H1 (cell line): ENCODE data around the gene RMRP. TPM values are rescaled to one million over a fixed set of nuclear protein-coding genes. Genes with fewer than 3 reads are reported as not detected.

Source experiments
- CTCF ChIA-PET: fragments of 300-600 bp; sonication (Branson Sonifier 250); formaldehyde crosslinking; loops from one replicate; lab custom pipeline; 2021; ENCODE audit not compliant: partially characterized antibody; lab: Charles Lee
- POLR2A ChIA-PET: fragments of 300-600 bp; sonication (Branson Sonifier 250); formaldehyde crosslinking; loops from one replicate; lab custom pipeline; 2021; ENCODE audit warnings: inconsistent platforms; ENCODE audit not compliant: partially characterized antibody; lab: Charles Lee
- DNase-seq, 2 experiments: peaks; one replicate each; pipeline versions ENCODE4 v3.0.0 to v3.0.0-alpha.2; 2010 to 2022; ENCODE audit warnings: low spot score in 2 of 2, low read depth in 1 of 2, mixed read lengths in 1 of 2
- FAIRE-seq: peaks from 2 replicates; lab custom pipeline; 2011; peaks lifted over from hg19 to GRCh38; lab: Jason Lieb, UNC
- H2AFZ ChIP-seq: 2 replicates; pipeline ENCODE4 v1.8.1; 2012; ENCODE audit warnings: low read length, inconsistent platforms
- H2AK5ac ChIP-seq: 2 replicates; pipeline ENCODE4 v1.6.1; 2013; ENCODE audit warnings: low read depth, low read length
- H2BK120ac ChIP-seq: replicated peaks from 2 replicates; pipeline ENCODE3; 2013; ENCODE audit warnings: low read depth, low read length, inconsistent platforms
- H2BK12ac ChIP-seq: 2 replicates; pipeline ENCODE4 v1.6.1; 2013; ENCODE audit warnings: low read depth, low read length
- H2BK15ac ChIP-seq: 2 replicates; pipeline ENCODE4 v1.6.1; 2013; ENCODE audit warnings: low read length
- H2BK20ac ChIP-seq: 2 replicates; pipeline ENCODE4 v1.6.1; 2013; ENCODE audit warnings: low read length
- H2BK5ac ChIP-seq: 2 replicates; pipeline ENCODE4 v1.6.1; 2013; ENCODE audit warnings: low read depth, low read length
- H3K14ac ChIP-seq: 2 replicates; pipeline ENCODE4 v1.6.1; 2013; ENCODE audit warnings: inconsistent platforms; ENCODE audit not compliant: insufficient read length
- H3K18ac ChIP-seq: 2 replicates; pipeline ENCODE4 v1.6.1; 2013; ENCODE audit warnings: low read length; ENCODE audit errors: extremely low read depth
- H3K23ac ChIP-seq: 2 replicates; pipeline ENCODE4 v1.6.1; 2013; ENCODE audit warnings: inconsistent platforms; ENCODE audit not compliant: insufficient read length
- H3K23me2 ChIP-seq: 2 replicates; pipeline ENCODE4 v1.6.1; 2013; ENCODE audit warnings: low read depth, low read length
- H3K27ac ChIP-seq: 2 replicates; pipeline ENCODE4 v1.6.1; 2011; ENCODE audit warnings: low read depth, low read length, inconsistent platforms
- H3K27me3 ChIP-seq, 4 experiments: replicated peaks in 1 of 4; 1 replicate in 1 of 4; 2 replicates in 3 of 4; pipeline versions ENCODE4 v1.6.1 to v1.8.1; 2011 to 2013; ENCODE audit warnings: low read length in 3 of 4, mild to moderate bottlenecking in 3 of 4, inconsistent platforms in 2 of 4, mixed read lengths in 2 of 4, moderate library complexity in 1 of 4; ENCODE audit not compliant: control insufficient read depth in 3 of 4, insufficient read depth in 3 of 4; ENCODE audit errors: extremely low read depth in 1 of 4
- H3K36me3 ChIP-seq, 4 experiments: 2 replicates each; pipeline versions ENCODE4 v1.6.1 to v1.8.1; 2011 to 2013; ENCODE audit warnings: mild to moderate bottlenecking in 4 of 4, low read length in 3 of 4, moderate library complexity in 2 of 4, control low read depth in 1 of 4, inconsistent platforms in 1 of 4; ENCODE audit not compliant: insufficient read depth in 4 of 4, control insufficient read depth in 2 of 4
- H3K4ac ChIP-seq: replicated peaks from 2 replicates; pipeline ENCODE3; 2013; ENCODE audit warnings: low read length, low read depth, mixed read lengths, inconsistent platforms; ENCODE audit not compliant: insufficient read length
- H3K4me1 ChIP-seq, 4 experiments: replicated peaks in 1 of 4; 1 replicate in 1 of 4; 2 replicates in 3 of 4; pipeline versions ENCODE4 v1.6.1 to v1.8.1; 2011 to 2013; ENCODE audit warnings: low read length in 3 of 4, inconsistent platforms in 2 of 4, mixed read lengths in 1 of 4; ENCODE audit not compliant: insufficient read depth in 4 of 4, control insufficient read depth in 3 of 4
- H3K4me2 ChIP-seq, 2 experiments: 2 replicates each; pipeline versions ENCODE4 v1.6.1 to v1.8.1; 2011 to 2013; ENCODE audit warnings: low read depth in 2 of 2, low read length in 2 of 2, control low read depth in 1 of 2, inconsistent platforms in 1 of 2, mild to moderate bottlenecking in 1 of 2; ENCODE audit not compliant: insufficient read depth in 1 of 2
- H3K4me3 ChIP-seq, 4 experiments: fragments of 200-600, 300-600 bp in 1 of 4; sonication (generic), shearing (Covaris generic), sonication (Bioruptor Twin) in 1 of 4; 2 replicates each; pipeline versions ENCODE4 v1.5.1 to v1.8.1; 2011 to 2016; ENCODE audit warnings: low read length in 4 of 4, low read depth in 3 of 4, control low read depth in 2 of 4, inconsistent platforms in 2 of 4, mild to moderate bottlenecking in 2 of 4, mixed read lengths in 1 of 4, moderate library complexity in 1 of 4; ENCODE audit not compliant: insufficient read depth in 2 of 4; ENCODE audit errors: extremely low read depth in 1 of 4
- H3K56ac ChIP-seq: replicated peaks from 2 replicates; pipeline ENCODE3; 2013; ENCODE audit warnings: low read depth, mild to moderate bottlenecking, mixed read lengths, low read length, inconsistent platforms; ENCODE audit not compliant: insufficient read length
- H3K79me1 ChIP-seq: 2 replicates; pipeline ENCODE4 v1.6.1; 2013; ENCODE audit warnings: low read depth, low read length, control low read depth
- H3K79me2 ChIP-seq, 2 experiments: 2 replicates each; pipeline versions ENCODE4 v1.6.1 to v1.8.1; 2012 to 2013; ENCODE audit warnings: low read length in 2 of 2, mild to moderate bottlenecking in 2 of 2, inconsistent platforms in 1 of 2; ENCODE audit not compliant: insufficient read depth in 2 of 2, control insufficient read depth in 1 of 2
- H3K9ac ChIP-seq, 4 experiments: replicated peaks in 1 of 4; 1 replicate in 1 of 4; 2 replicates in 3 of 4; pipeline versions ENCODE4 v1.6.1 to v1.8.1; 2011 to 2013; ENCODE audit warnings: low read depth in 3 of 4, low read length in 3 of 4, control low read depth in 2 of 4, mild to moderate bottlenecking in 2 of 4, moderate library complexity in 2 of 4, inconsistent platforms in 1 of 4; ENCODE audit errors: extremely low read depth in 1 of 4
- H3K9me3 ChIP-seq, 2 experiments: 2 replicates each; pipeline versions ENCODE4 v1.6.1 to v1.8.1; 2012 to 2013; ENCODE audit warnings: mild to moderate bottlenecking in 2 of 2, moderate library complexity in 2 of 2, control low read depth in 1 of 2, inconsistent platforms in 1 of 2, low read depth in 1 of 2, low read length in 1 of 2, mixed read lengths in 1 of 2; ENCODE audit not compliant: insufficient read depth in 2 of 2
- H4K20me1 ChIP-seq, 2 experiments: replicated peaks in 1 of 2; 2 replicates each; pipeline versions ENCODE3 to v1.8.1; 2011 to 2013; ENCODE audit warnings: inconsistent platforms in 2 of 2, low read length in 2 of 2, mild to moderate bottlenecking in 1 of 2; ENCODE audit not compliant: insufficient read depth in 2 of 2, control insufficient read depth in 1 of 2
- H4K5ac ChIP-seq: 2 replicates; pipeline ENCODE4 v1.6.1; 2013; ENCODE audit warnings: low read length, low read depth, mixed read lengths, inconsistent platforms; ENCODE audit not compliant: insufficient read length
- H4K8ac ChIP-seq: 2 replicates; pipeline ENCODE4 v1.8.0; 2013; ENCODE audit warnings: mild to moderate bottlenecking, moderate library complexity, low read length, inconsistent platforms; ENCODE audit not compliant: insufficient read depth; ENCODE audit errors: extremely low read depth
- H4K91ac ChIP-seq: replicated peaks from 2 replicates; pipeline ENCODE3; 2013; ENCODE audit warnings: low read length, mixed read lengths, inconsistent platforms; ENCODE audit not compliant: insufficient read length
- ASH2L ChIP-seq: fragments of 200-600, 300-600 bp; sonication (generic); IDR thresholded peaks from one replicate; pipeline ENCODE4 v1.7.1; 2017; ENCODE audit warnings: low read length
- CHD2 ChIP-seq: IDR thresholded peaks from 2 replicates; pipeline ENCODE4 v1.6.1; 2012; ENCODE audit warnings: low read length, improper control_type of control experiment
- CREB1 ChIP-seq: IDR thresholded peaks from 2 replicates; pipeline ENCODE4 v1.6.1; 2012; ENCODE audit warnings: inconsistent platforms
- KDM4A ChIP-seq: IDR thresholded peaks from one replicate; pipeline ENCODE4 v1.7.1; 2012; ENCODE audit warnings: low read depth, mild to moderate bottlenecking, moderate library complexity, low read length, inconsistent platforms; ENCODE audit not compliant: severe bottlenecking
- MAFK ChIP-seq: IDR thresholded peaks from 2 replicates; pipeline ENCODE4 v1.6.1; 2012; ENCODE audit warnings: low read depth, mild to moderate bottlenecking, improper control_type of control experiment, low read length
- SIRT6 ChIP-seq: IDR thresholded peaks from one replicate; pipeline ENCODE4 v1.7.1; 2012; ENCODE audit warnings: low read length, inconsistent platforms
- SP2 ChIP-seq: IDR thresholded peaks from 2 replicates; pipeline ENCODE4 v1.6.1; 2012; ENCODE audit warnings: mild to moderate bottlenecking, low read length, inconsistent platforms
- SUZ12 ChIP-seq: fragments of 200-600 bp; sonication (generic); IDR thresholded peaks from 2 replicates; pipeline ENCODE4 v1.6.1; 2012; ENCODE audit warnings: mild to moderate bottlenecking, inconsistent platforms, low read length, moderate library complexity, mixed read lengths
- TEAD4 ChIP-seq: IDR thresholded peaks from 2 replicates; pipeline ENCODE4 v1.6.1; 2012; ENCODE audit warnings: low read depth, low read length, inconsistent platforms, mixed read lengths
- YY1 ChIP-seq: IDR thresholded peaks from 2 replicates; pipeline ENCODE4 v1.6.1; 2011; ENCODE audit warnings: low read depth, mild to moderate bottlenecking, low read length
- WGBS, 2 experiments: shearing (Covaris generic) in 1 of 2; methylation state at CpG; one replicate each; pipeline versions ENCODE4 v1.1.6 to v1.1.7; 2013 to 2015; ENCODE audit warnings: low lambda C conversion rate in 2 of 2, mixed read lengths in 2 of 2, inconsistent platforms in 1 of 2, low coverage in 1 of 2, missing lambda C conversion rate in 1 of 2; ENCODE audit not compliant: insufficient replicate concordance in 2 of 2, insufficient coverage in 1 of 2, insufficient read length in 1 of 2; ENCODE audit errors: extremely low coverage in 1 of 2, missing lambda C conversion rate in 1 of 2; 5-methylcytosine and 5-hydroxymethylcytosine counted together
- polyA plus RNA-seq, 7 experiments: library from polyadenylated mRNA; depleted of rRNA in 3 of 7; stranded (reverse) in 5 of 7; unstranded in 2 of 7; fragments of >200 nt in 5 of 7; fragments of 200-250 nt in 2 of 7; gene quantifications; 1 replicate in 5 of 7; 2 replicates in 1 of 7; 4 replicates in 1 of 7; pipeline versions ENCODE4 v1.2.1 to v1.2.3, GENCODE V29; 2011 to 2013; ENCODE audit warnings: missing spikeins in 2 of 7, mixed read lengths in 2 of 7
- total RNA-seq: library from RNA; stranded (reverse); fragmentation: NEBNext Ultra II Directional; extraction: Animal tissue kit (Norgen Biotek cat#: 25700); gene quantifications from 2 replicates; pipeline ENCODE4 v1.2.1, GENCODE V29; 2021
- TF ChIP-seq, protein P1 (sequence below), 3 experiments: IDR thresholded peaks; 1 replicate in 2 of 3; 2 replicates in 1 of 3; pipeline versions ENCODE4 v1.5.1 to v1.6.1; 2011; ENCODE audit warnings: low read length in 3 of 3, mild to moderate bottlenecking in 3 of 3, inconsistent platforms in 2 of 3, low read depth in 1 of 3, moderate library complexity in 1 of 3; ENCODE audit not compliant: insufficient read depth in 1 of 3; ENCODE audit errors: control extremely low read depth in 1 of 3
- TF ChIP-seq, protein P2 (sequence below): IDR thresholded peaks from 2 replicates; pipeline ENCODE4 v1.6.1; 2012; ENCODE audit warnings: inconsistent platforms

The RMRP gene
- total and polyA plus RNA-seq, 2 of the 8 experiments (the other 6 are each of a cell fraction or from before 2014, with no cell fraction given): 169 to 14,987 TPM

DNA sequence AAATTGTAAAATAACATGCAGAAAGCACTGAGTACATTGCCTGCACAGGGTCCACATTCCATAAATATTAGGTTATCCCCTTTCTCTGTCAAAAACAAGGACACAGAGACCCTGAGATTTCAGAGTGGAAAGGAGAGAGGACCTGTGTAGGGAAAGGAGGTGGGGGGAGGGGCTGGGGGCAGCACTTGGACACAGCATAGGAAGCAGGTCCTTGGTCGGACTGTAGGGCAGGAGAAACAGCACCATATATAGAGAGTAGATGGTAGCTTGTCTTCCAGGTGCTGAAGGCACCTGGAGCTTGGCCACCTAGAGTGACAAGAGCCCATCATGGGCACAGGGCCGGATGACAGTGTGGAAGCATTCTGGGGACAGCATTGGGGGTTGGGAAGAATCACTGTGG is 29.5 kb upstream of the RMRP start:
- Histone ChIP-seq H3K4me2 (no peak overlapping the region), H3K4ac (no peak overlapping the region), H3K56ac (no peak overlapping the region), H3K9me3 (no peaks in the 10 kb centered on the region), H4K91ac (no peak overlapping the region), H3K79me2 (peaks cover 0 to 21% of the 10 kb centered on the region in 2 experiments; a peak in 2 of 4 replicates), H2AFZ (no peak overlapping the region), H3K79me1 (peaks cover 2% of the 10 kb centered on the region; the same call in 1 of the 2 replicates), H3K36me3 (peaks cover 14 to 41% (median 32%) of the 10 kb centered on the region in 4 experiments), H3K23ac (no peak overlapping the region), H3K4me3 (no peak overlapping the region), H3K23me2 (peaks cover 12% of the 10 kb centered on the region), H2AK5ac (no peak overlapping the region), H4K8ac (no peak overlapping the region), H4K5ac (no peak overlapping the region), H4K20me1 (peaks cover 9% of the 10 kb centered on the region in 2 experiments), H2BK15ac (no peak overlapping the region), H3K9ac (no peak overlapping the region), H2BK5ac (no peak overlapping the region), H2BK120ac (no peak overlapping the region), H2BK20ac (no peak overlapping the region), H3K14ac (no peak overlapping the region), H3K18ac (no peak overlapping the region), H3K27me3 (no peaks in the 10 kb centered on the region), H3K4me1 (peaks cover 6 to 15% (median 8%) of the 10 kb centered on the region in 4 experiments; a peak in 6 of 7 replicates), H2BK12ac (no peak overlapping the region), H3K27ac (no peak overlapping the region)
- CTCF ChIA-PET: interaction anchor here (2.3 to 14.1 kb wide), 3 partner anchors 10 to 40 kb away, joined by 16 to 347 read pairs (median 29); partner anchors contain the start of genes ARHGEF39, CCDC107 and RMRP
- POLR2A ChIA-PET: interaction anchor here (0.9 to 14.9 kb wide), 8 partner anchors 6 to 70 kb away, joined by 3 to 158 read pairs (median 40); partner anchors contain the start of genes ARHGEF39, CA9, CREB3 and TLN1
- DNase-seq (no peak), FAIRE-seq (no peak)
- WGBS, 2 experiments: 69% methylated on average over 2 of the region's 2 CpGs; no CpG with 5 or more reads in 1 of the 2 experiments
- TF ChIP-seq, protein P1, sequence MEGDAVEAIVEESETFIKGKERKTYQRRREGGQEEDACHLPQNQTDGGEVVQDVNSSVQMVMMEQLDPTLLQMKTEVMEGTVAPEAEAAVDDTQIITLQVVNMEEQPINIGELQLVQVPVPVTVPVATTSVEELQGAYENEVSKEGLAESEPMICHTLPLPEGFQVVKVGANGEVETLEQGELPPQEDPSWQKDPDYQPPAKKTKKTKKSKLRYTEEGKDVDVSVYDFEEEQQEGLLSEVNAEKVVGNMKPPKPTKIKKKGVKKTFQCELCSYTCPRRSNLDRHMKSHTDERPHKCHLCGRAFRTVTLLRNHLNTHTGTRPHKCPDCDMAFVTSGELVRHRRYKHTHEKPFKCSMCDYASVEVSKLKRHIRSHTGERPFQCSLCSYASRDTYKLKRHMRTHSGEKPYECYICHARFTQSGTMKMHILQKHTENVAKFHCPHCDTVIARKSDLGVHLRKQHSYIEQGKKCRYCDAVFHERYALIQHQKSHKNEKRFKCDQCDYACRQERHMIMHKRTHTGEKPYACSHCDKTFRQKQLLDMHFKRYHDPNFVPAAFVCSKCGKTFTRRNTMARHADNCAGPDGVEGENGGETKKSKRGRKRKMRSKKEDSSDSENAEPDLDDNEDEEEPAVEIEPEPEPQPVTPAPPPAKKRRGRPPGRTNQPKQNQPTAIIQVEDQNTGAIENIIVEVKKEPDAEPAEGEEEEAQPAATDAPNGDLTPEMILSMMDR (IDR thresholded peaks at IDR 0.05; ENCODE audit: control extremely low read depth in 1 of 3, insufficient read depth in 1 of 3, low read depth in 1 of 3, low read length in 3 of 3): no peak
- no peak for TF ChIP-seq MAFK
- TF ChIP-seq SUZ12: no peak
- TF ChIP-seq SIRT6: no peak
- no peak for TF ChIP-seq SP2
- TF ChIP-seq KDM4A: no peak
- no peak for TF ChIP-seq ASH2L
- TF ChIP-seq CREB1: no peak
- TF ChIP-seq CHD2: no peak
- TF ChIP-seq, protein P2, sequence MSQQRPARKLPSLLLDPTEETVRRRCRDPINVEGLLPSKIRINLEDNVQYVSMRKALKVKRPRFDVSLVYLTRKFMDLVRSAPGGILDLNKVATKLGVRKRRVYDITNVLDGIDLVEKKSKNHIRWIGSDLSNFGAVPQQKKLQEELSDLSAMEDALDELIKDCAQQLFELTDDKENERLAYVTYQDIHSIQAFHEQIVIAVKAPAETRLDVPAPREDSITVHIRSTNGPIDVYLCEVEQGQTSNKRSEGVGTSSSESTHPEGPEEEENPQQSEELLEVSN: no peak
- TF ChIP-seq YY1: no peak
- TF ChIP-seq TEAD4: no peak
